WERI-Rb-1 (cell line): Measurements from ENCODE around the gene HDAC4.
A peak's percentile ranks its signal among the peaks of the same experiment; 100 is the strongest.

Source experiments
- DNase-seq: peaks from one replicate; pipeline ENCODE4 v3.0.0-alpha.2; 2020
- H3K27ac ChIP-seq: fragments of 250-450 bp; sonication (Bioruptor Pico); 2 replicates; pipeline ENCODE4 v1.5.1; 2020; ENCODE audit warnings: mild to moderate bottlenecking, moderate library complexity
- H3K27me3 ChIP-seq: fragments of 250-450 bp; sonication (Bioruptor Pico); 2 replicates; pipeline ENCODE4 v1.5.1; 2021; ENCODE audit warnings: mild to moderate bottlenecking, low read depth, moderate library complexity; ENCODE audit not compliant: insufficient read depth, severe bottlenecking
- H3K36me3 ChIP-seq: fragments of 250-450 bp; sonication (Bioruptor Pico); 2 replicates; pipeline ENCODE4 v1.5.1; 2020; ENCODE audit warnings: mild to moderate bottlenecking, moderate library complexity
- H3K4me3 ChIP-seq: 2 replicates; pipeline ENCODE4 v1.5.1; 2011; ENCODE audit warnings: low read depth, mild to moderate bottlenecking, control low read depth, low read length
- H3K9me3 ChIP-seq: fragments of 250-450 bp; sonication (Bioruptor Pico); 2 replicates; pipeline ENCODE4 v1.5.1; 2021; ENCODE audit warnings: mild to moderate bottlenecking, moderate library complexity; ENCODE audit not compliant: severe bottlenecking
- CTCF ChIP-seq: IDR thresholded peaks from 2 replicates; pipeline ENCODE4 v1.5.1; 2011; ENCODE audit warnings: low read depth, mild to moderate bottlenecking, control low read depth, inconsistent platforms, low read length

HDAC4 gene

GRCh38 chr2:239278361-239278760 lies 122.5 kb downstream of the HDAC4 start:
- Histone ChIP-seq H3K36me3 (no peaks in the 10 kb centered on the region), H3K9me3 (no peaks in the 10 kb centered on the region), H3K27ac (no peak overlapping the region), H3K4me3 (no peak overlapping the region), H3K27me3 (no peaks in the 10 kb centered on the region)
- no peak for DNase-seq
- TF ChIP-seq CTCF: no peak

GRCh38 chr2:239277401-239278085 lies 123.3 kb downstream of the HDAC4 start:
- no peaks in the 10 kb centered on the region for H3K9me3 ChIP-seq
- TF ChIP-seq CTCF: no peak
- no peak for DNase-seq
- H3K36me3 ChIP-seq: no peaks in the 10 kb centered on the region
- no peaks in the 10 kb centered on the region for H3K27me3 ChIP-seq
- H3K27ac ChIP-seq: peak overlapping the region; percentile 82
- H3K4me3 ChIP-seq: no peak overlapping the region

GRCh38 chr2:239276851-239277250 lies 124.0 kb downstream of the HDAC4 start:
- Histone ChIP-seq H3K27ac (peak overlapping the region; percentile 82), H3K36me3 (no peaks in the 10 kb centered on the region), H3K9me3 (no peaks in the 10 kb centered on the region), H3K27me3 (no peaks in the 10 kb centered on the region), H3K4me3 (no peak overlapping the region)
- peak; percentile 33 for DNase-seq
- no peak; the same call in 1 of the 2 replicates for TF ChIP-seq CTCF

GRCh38 chr2:239275847-239276831 lies 124.7 kb downstream of the HDAC4 start:
- Histone ChIP-seq H3K36me3 (no peaks in the 10 kb centered on the region), H3K9me3 (no peaks in the 10 kb centered on the region), H3K4me3 (no peak overlapping the region), H3K27me3 (no peaks in the 10 kb centered on the region), H3K27ac (peak overlapping the region; percentile 82)
- TF ChIP-seq CTCF: no peak
- DNase-seq: peak; percentile 81

GRCh38 chr2:239275044-239275685 lies 125.7 kb downstream of the HDAC4 start:
- TF ChIP-seq CTCF: no peak
- Histone ChIP-seq H3K4me3 (no peak overlapping the region), H3K9me3 (no peaks in the 10 kb centered on the region), H3K36me3 (no peaks in the 10 kb centered on the region), H3K27ac (peak overlapping the region; percentile 82), H3K27me3 (no peaks in the 10 kb centered on the region)
- DNase-seq: no peak
